Measurements from ENCODE around the gene MTMR1.

- TF ChIP-seq CTCF (IDR thresholded peaks at IDR 0.05): no peak
- no peak for TF ChIP-seq EP300 (IDR thresholded peaks at IDR 0.05)
Measured at GRCh38 chrX:150690126-150690525, 3.1 kb upstream of the MTMR1 start.
